PC-9 (cell line): ENCODE results near the gene CSNK1G2. TPM values are rescaled to one million over a fixed set of nuclear protein-coding genes. Genes with fewer than 3 reads are reported as not detected.

Experiments
- Bru-seq: library from RNA; stranded (reverse); fragments of 400-500 nt; gene quantifications from one replicate; lab custom pipeline; 2021; lab: Mats Ljungman, UMichigan
- BruChase-seq, 2 experiments: library from RNA; stranded (reverse); fragments of 400-500 nt; gene quantifications; one replicate each; lab custom pipeline; 2021; lab: Mats Ljungman, UMichigan
- BruUV-seq: library from RNA; stranded (reverse); fragments of 400-500 nt; replicated peaks from 2 replicates; lab custom pipeline; 2021; lab: Mats Ljungman, UMichigan
- CTCF ChIA-PET: fragments of 300-600 bp; sonication (Branson Sonifier 250); formaldehyde crosslinking; loops from one replicate; lab custom pipeline; 2022; ENCODE audit warnings: antibody characterized with exemption; lab: Charles Lee
- POLR2A ChIA-PET: fragments of 300-600 bp; sonication (Branson Sonifier 250); formaldehyde crosslinking; loops from one replicate; lab custom pipeline; 2022; ENCODE audit warnings: antibody characterized with exemption; ENCODE audit not compliant: unreplicated experiment; lab: Charles Lee
- DNase-seq, 2 experiments: peaks; one replicate each; pipeline versions ENCODE4 v3.0.0 to v3.0.0-alpha.2; 2015 to 2022; ENCODE audit warnings: mixed read lengths in 1 of 2
- H2AFZ ChIP-seq: fragments of 200-600 bp; sonication (generic); 2 replicates; pipeline ENCODE4 v1.8.1; 2017; ENCODE audit warnings: antibody characterized with exemption
- H3F3A ChIP-seq: fragments of 200-600 bp; sonication (generic); 2 replicates; pipeline ENCODE4 v1.8.1; 2017; ENCODE audit warnings: antibody characterized with exemption, mild to moderate bottlenecking, low read depth; ENCODE audit not compliant: insufficient read depth
- H3K27ac ChIP-seq: fragments of 200-600 bp; sonication (generic); 2 replicates; pipeline ENCODE4 v1.6.1; 2016; ENCODE audit warnings: mixed run types
- H3K27me3 ChIP-seq: fragments of 200-600 bp; sonication (generic); 2 replicates; pipeline ENCODE4 v1.6.1; 2016; ENCODE audit warnings: low read depth, mixed run types; ENCODE audit not compliant: insufficient read depth
- H3K36me3 ChIP-seq: fragments of 200-600 bp; sonication (generic); 2 replicates; pipeline ENCODE4 v1.6.1; 2016; ENCODE audit warnings: low read depth, mixed run types
- H3K4me1 ChIP-seq: fragments of 200-600 bp; sonication (generic); replicated peaks from 2 replicates; pipeline ENCODE4 v1.6.1; 2016; ENCODE audit warnings: mixed run types; ENCODE audit not compliant: insufficient read depth
- H3K4me2 ChIP-seq: fragments of 200-600 bp; sonication (generic); 2 replicates; pipeline ENCODE4 v1.6.1; 2017; ENCODE audit warnings: mixed run types
- H3K4me3 ChIP-seq: fragments of 200-600 bp; sonication (generic); 2 replicates; pipeline ENCODE4 v1.6.1; 2016; ENCODE audit warnings: mixed run types
- H3K79me2 ChIP-seq: fragments of 200-600 bp; sonication (generic); 2 replicates; pipeline ENCODE4 v1.6.1; 2017; ENCODE audit warnings: low read depth, mixed run types
- H3K9me2 ChIP-seq: fragments of 200-600 bp; sonication (generic); 2 replicates; pipeline ENCODE4 v1.8.1; 2017; ENCODE audit warnings: mild to moderate bottlenecking; ENCODE audit not compliant: insufficient read depth
- H3K9me3 ChIP-seq: fragments of 200-600 bp; sonication (generic); 2 replicates; pipeline ENCODE4 v1.8.1; 2016; ENCODE audit warnings: low read depth; ENCODE audit not compliant: insufficient read depth
- H4K20me1 ChIP-seq: fragments of 200-600 bp; sonication (generic); 2 replicates; pipeline ENCODE4 v1.8.1; 2017; ENCODE audit not compliant: insufficient read depth
- EZH2 ChIP-seq: fragments of 200-600 bp; sonication (generic); IDR thresholded peaks from 2 replicates; pipeline ENCODE4 v1.8.0; 2017; ENCODE audit warnings: antibody characterized with exemption, low read depth
- intact Hi-C: fragments of 100-400 bp; cut with micrococcal nuclease; formaldehyde crosslinking; loops from one replicate; pipeline ENCODE4 v1.10.0; 2022; ENCODE audit not compliant: unreplicated experiment
- long read RNA-seq: library from polyadenylated mRNA; stranded (forward); transcript quantifications from one replicate; pipeline ENCODE4 v2.0.0, GENCODE V29; 2022
- total RNA-seq: library from RNA; stranded (reverse); gene quantifications from 2 replicates; pipeline ENCODE4 v1.2.3, GENCODE V29; 2021
- TF ChIP-seq, protein P1 (sequence below): fragments of 200-600 bp; sonication (generic); conservative IDR thresholded peaks from 2 replicates; pipeline ENCODE4 v1.6.1; 2017; ENCODE audit warnings: mixed run types, antibody characterized with exemption, mild to moderate bottlenecking, moderate library complexity

Gene CSNK1G2
- total RNA-seq (58.2 and 58.3 TPM in 2 replicates), Bru-seq, nascent RNA (percentile 51 among the genes with signal in this experiment), BruChase-seq, experiment 1, labeled RNA remaining after a 2-hour chase (percentile 63 among the genes with signal in this experiment), BruChase-seq, experiment 2, labeled RNA remaining after a 6-hour chase (percentile 76 among the genes with signal in this experiment)
- long read RNA-seq, transcript CSNK1G2-201 (12 exons, 2,918 nt): major isoform, 53 of 84 reads
- long read RNA-seq, partial matches to known transcripts: 12 of 84 reads
- long read RNA-seq, other reads (novel, unspliced or antisense): 19 of 84 reads

GRCh38 chr19:1941146-1942077 lies at the start of gene CSNK1G2:
CSNK1G2 (plus strand) TSS chr19:1941172; CDS start chr19:1969773, 28,601 bp downstream.
- POLR2A ChIA-PET: no interaction called here
- H3K27me3 ChIP-seq: no peaks in the 10 kb centered on the region
- no peaks in the 10 kb centered on the region for H3K9me2 ChIP-seq
- peaks cover 26% of the 10 kb centered on the region; the same call in 1 of the 2 replicates for H4K20me1 ChIP-seq
- H3K9me3 ChIP-seq: no peaks in the 10 kb centered on the region
- H3K79me2 ChIP-seq: peaks cover 45% of the 10 kb centered on the region
- TF ChIP-seq, protein P1, sequence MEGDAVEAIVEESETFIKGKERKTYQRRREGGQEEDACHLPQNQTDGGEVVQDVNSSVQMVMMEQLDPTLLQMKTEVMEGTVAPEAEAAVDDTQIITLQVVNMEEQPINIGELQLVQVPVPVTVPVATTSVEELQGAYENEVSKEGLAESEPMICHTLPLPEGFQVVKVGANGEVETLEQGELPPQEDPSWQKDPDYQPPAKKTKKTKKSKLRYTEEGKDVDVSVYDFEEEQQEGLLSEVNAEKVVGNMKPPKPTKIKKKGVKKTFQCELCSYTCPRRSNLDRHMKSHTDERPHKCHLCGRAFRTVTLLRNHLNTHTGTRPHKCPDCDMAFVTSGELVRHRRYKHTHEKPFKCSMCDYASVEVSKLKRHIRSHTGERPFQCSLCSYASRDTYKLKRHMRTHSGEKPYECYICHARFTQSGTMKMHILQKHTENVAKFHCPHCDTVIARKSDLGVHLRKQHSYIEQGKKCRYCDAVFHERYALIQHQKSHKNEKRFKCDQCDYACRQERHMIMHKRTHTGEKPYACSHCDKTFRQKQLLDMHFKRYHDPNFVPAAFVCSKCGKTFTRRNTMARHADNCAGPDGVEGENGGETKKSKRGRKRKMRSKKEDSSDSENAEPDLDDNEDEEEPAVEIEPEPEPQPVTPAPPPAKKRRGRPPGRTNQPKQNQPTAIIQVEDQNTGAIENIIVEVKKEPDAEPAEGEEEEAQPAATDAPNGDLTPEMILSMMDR: no peak
- no peak for TF ChIP-seq EZH2
- H2AFZ ChIP-seq: peak within 1 kb of the TSS; percentile 79
- BruUV-seq: no TSS peak
- H3K4me1 ChIP-seq: peaks cover 6% of the 10 kb centered on the region
- H3F3A ChIP-seq: peaks cover 6% of the 10 kb centered on the region; the same call in 1 of the 2 replicates
- no peaks in the 10 kb centered on the region for H3K36me3 ChIP-seq
- peak within 1 kb of the TSS; percentile 88 for H3K4me3 ChIP-seq
- H3K27ac ChIP-seq: peak within 1 kb of the TSS; percentile 68
- CTCF ChIA-PET: interaction anchor here (0.6 kb wide), 1 partner anchor 39 kb away, joined by 12 read pairs; no protein-coding TSS in a partner anchor
- intact Hi-C loops: no loop called here
- no peak for DNase-seq
- peak within 1 kb of the TSS; percentile 91 for H3K4me2 ChIP-seq

- no peaks in the 10 kb centered on the region for H3K79me2 ChIP-seq
- no peaks in the 10 kb centered on the region for H3K36me3 ChIP-seq
- no peak overlapping the region for H3K4me3 ChIP-seq
- ChIA-PET CTCF (interaction anchor here (0.6 kb wide), 1 partner anchor 480 kb away, joined by 5 read pairs; no protein-coding TSS in a partner anchor), POLR2A (no interaction called here)
- no peaks in the 10 kb centered on the region for H4K20me1 ChIP-seq
- DNase-seq: no peak
- no peaks in the 10 kb centered on the region for H3K27me3 ChIP-seq
- H2AFZ ChIP-seq: no peak overlapping the region
- no peak overlapping the region for H3K27ac ChIP-seq
- intact Hi-C loops: no loop called here
- no peak overlapping the region for H3K4me2 ChIP-seq
- no peak for TF ChIP-seq EZH2
- TF ChIP-seq, protein P1: no peak
- H3F3A ChIP-seq: peaks cover 12% of the 10 kb centered on the region; the same call in 1 of the 2 replicates
- H3K4me1 ChIP-seq: no peaks in the 10 kb centered on the region
- no TSS peak for BruUV-seq
- no peaks in the 10 kb centered on the region for H3K9me3 ChIP-seq
- H3K9me2 ChIP-seq: no peaks in the 10 kb centered on the region
These were observed 47.2 kb upstream of the CSNK1G2 start for GRCh38 chr19:1893791-1894190.

- Histone ChIP-seq H3K36me3 (no peaks in the 10 kb centered on the region), H4K20me1 (no peaks in the 10 kb centered on the region), H3K4me1 (no peaks in the 10 kb centered on the region), H3K9me3 (no peaks in the 10 kb centered on the region), H3F3A (peaks cover 12% of the 10 kb centered on the region; the same call in 1 of the 2 replicates), H3K27me3 (no peaks in the 10 kb centered on the region), H2AFZ (no peak overlapping the region), H3K4me2 (no peak overlapping the region), H3K9me2 (no peaks in the 10 kb centered on the region), H3K79me2 (no peaks in the 10 kb centered on the region), H3K4me3 (no peak overlapping the region), H3K27ac (no peak overlapping the region)
- ChIA-PET POLR2A (no interaction called here), CTCF (interaction anchor here (0.6 kb wide), 1 partner anchor 381 kb away, joined by 8 read pairs; no protein-coding TSS in a partner anchor)
- no peak for TF ChIP-seq EZH2
- TF ChIP-seq, protein P1: no peak
- intact Hi-C loops: no loop called here
- BruUV-seq: no TSS peak
- no peak for DNase-seq
These were observed 44.5 kb upstream of the CSNK1G2 start for GRCh38 chr19:1896508-1896907.
